Measurements from ENCODE around the gene GALNT15. TPM values are rescaled to one million over a fixed set of nuclear protein-coding genes. Genes with fewer than 3 reads are reported as not detected.

Gene GALNT15
- polyA plus RNA-seq, 1 donor (not counting 4 experiments of a cell fraction or from before 2014, with no cell fraction given), result not detected

DNA sequence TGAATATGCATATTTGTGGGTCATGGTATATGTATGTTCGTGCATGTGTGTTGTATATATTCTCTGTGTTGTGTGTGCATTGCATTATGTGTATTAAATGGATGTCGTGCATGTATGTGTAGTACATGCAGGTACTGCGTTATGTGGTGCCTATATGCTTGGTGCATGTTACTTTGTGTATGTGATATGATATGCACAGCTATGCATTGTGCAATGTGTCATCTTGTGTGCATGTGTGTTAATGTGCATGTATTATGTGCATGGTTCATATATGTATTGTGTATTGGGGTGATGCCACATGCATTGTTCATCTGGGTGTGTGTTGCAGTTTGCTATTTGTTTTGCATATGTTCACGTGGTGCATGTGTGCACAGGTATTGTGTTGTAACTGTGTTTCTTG is 2.9 kb downstream of the GALNT15 start:
- Histone ChIP-seq H3K27ac (ENCODE audit: control insufficient read depth, insufficient read depth, low read length) (no peak overlapping the region), H3K9me1 (ENCODE audit: control insufficient read depth, extremely low read depth, insufficient read depth, low read length) (no peaks in the 10 kb centered on the region), H3K4me1 (ENCODE audit: control insufficient read depth, extremely low read depth, insufficient read depth, low read length) (peaks cover 4% of the 10 kb centered on the region), H3K36me3 (ENCODE audit: control insufficient read depth in 2 of 2, extremely low read depth in 1 of 2, insufficient read depth in 2 of 2, low read length in 2 of 2) (no peaks in the 10 kb centered on the region), H3K4me3 (ENCODE audit: control insufficient read depth in 2 of 3, extremely low read depth in 1 of 3, insufficient read depth in 2 of 3, low read depth in 1 of 3, low read length in 3 of 3) (no peak overlapping the region), H3K9ac (ENCODE audit: control insufficient read depth, extremely low read depth, insufficient read depth, low read length) (no peak overlapping the region), H3K4me2 (ENCODE audit: control insufficient read depth, extremely low read depth, insufficient read depth, low read depth, low read length) (no peak overlapping the region), H4K20me1 (ENCODE audit: control insufficient read depth, extremely low read depth, insufficient read depth, low read length) (no peaks in the 10 kb centered on the region), H3K79me2 (ENCODE audit: control insufficient read depth, insufficient read depth, low read length) (no peaks in the 10 kb centered on the region), H3K9me3 (ENCODE audit: control insufficient read depth, low read depth, low read length) (no peaks in the 10 kb centered on the region), H3K27me3 (ENCODE audit: control insufficient read depth, extremely low read depth, insufficient read depth, low read length) (peaks cover 12% of the 10 kb centered on the region), H2AFZ (ENCODE audit: control insufficient read depth, low read length) (no peak overlapping the region)
- FAIRE-seq (no peak), DNase-seq (ENCODE audit: low read depth, low spot score) (no peak)
- TF ChIP-seq, protein P1, sequence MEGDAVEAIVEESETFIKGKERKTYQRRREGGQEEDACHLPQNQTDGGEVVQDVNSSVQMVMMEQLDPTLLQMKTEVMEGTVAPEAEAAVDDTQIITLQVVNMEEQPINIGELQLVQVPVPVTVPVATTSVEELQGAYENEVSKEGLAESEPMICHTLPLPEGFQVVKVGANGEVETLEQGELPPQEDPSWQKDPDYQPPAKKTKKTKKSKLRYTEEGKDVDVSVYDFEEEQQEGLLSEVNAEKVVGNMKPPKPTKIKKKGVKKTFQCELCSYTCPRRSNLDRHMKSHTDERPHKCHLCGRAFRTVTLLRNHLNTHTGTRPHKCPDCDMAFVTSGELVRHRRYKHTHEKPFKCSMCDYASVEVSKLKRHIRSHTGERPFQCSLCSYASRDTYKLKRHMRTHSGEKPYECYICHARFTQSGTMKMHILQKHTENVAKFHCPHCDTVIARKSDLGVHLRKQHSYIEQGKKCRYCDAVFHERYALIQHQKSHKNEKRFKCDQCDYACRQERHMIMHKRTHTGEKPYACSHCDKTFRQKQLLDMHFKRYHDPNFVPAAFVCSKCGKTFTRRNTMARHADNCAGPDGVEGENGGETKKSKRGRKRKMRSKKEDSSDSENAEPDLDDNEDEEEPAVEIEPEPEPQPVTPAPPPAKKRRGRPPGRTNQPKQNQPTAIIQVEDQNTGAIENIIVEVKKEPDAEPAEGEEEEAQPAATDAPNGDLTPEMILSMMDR (optimal IDR thresholded peaks at IDR 0.05 in 1 of 3, IDR thresholded peaks at IDR 0.05 in 1 of 3, conservative IDR thresholded peaks at IDR 0.05 in 1 of 3; ENCODE audit: extremely low read depth in 1 of 3, insufficient read depth in 2 of 3, low read length in 3 of 3), result no peak
- no peak for TF ChIP-seq EZH2 (IDR thresholded peaks at IDR 0.05; ENCODE audit: low read length)
- dilution Hi-C loops (cut with MboI; ENCODE audit: extremely low pct_ligation_motif_present, low sequenced_read_pairs), result no loop called here

GRCh38 chr3:16177962-16178627 is 3.6 kb downstream of the GALNT15 start:
- no peak overlapping the region for H3K27ac ChIP-seq (ENCODE audit: control insufficient read depth, insufficient read depth, low read length)
- H3K4me3 ChIP-seq (ENCODE audit: control insufficient read depth in 2 of 3, extremely low read depth in 1 of 3, insufficient read depth in 2 of 3, low read depth in 1 of 3, low read length in 3 of 3), result no peak overlapping the region
- no peak overlapping the region for H2AFZ ChIP-seq (ENCODE audit: control insufficient read depth, low read length)
- peak overlapping the region; percentile 10 for H3K4me2 ChIP-seq (ENCODE audit: control insufficient read depth, extremely low read depth, insufficient read depth, low read depth, low read length)
- TF ChIP-seq, protein P1 (optimal IDR thresholded peaks at IDR 0.05 in 1 of 3, IDR thresholded peaks at IDR 0.05 in 1 of 3, conservative IDR thresholded peaks at IDR 0.05 in 1 of 3; ENCODE audit: extremely low read depth in 1 of 3, insufficient read depth in 2 of 3, low read length in 3 of 3), result peak; percentile 95 to 100 (median 99)
- TF ChIP-seq EZH2 (IDR thresholded peaks at IDR 0.05; ENCODE audit: low read length), result no peak
- peaks cover 4% of the 10 kb centered on the region for H3K4me1 ChIP-seq (ENCODE audit: control insufficient read depth, extremely low read depth, insufficient read depth, low read length)
- DNase-seq (ENCODE audit: low read depth, low spot score), result peak; percentile 36
- H4K20me1 ChIP-seq (ENCODE audit: control insufficient read depth, extremely low read depth, insufficient read depth, low read length), result no peaks in the 10 kb centered on the region
- dilution Hi-C loops (cut with MboI; ENCODE audit: extremely low pct_ligation_motif_present, low sequenced_read_pairs), result no loop called here
- no peaks in the 10 kb centered on the region for H3K36me3 ChIP-seq (ENCODE audit: control insufficient read depth in 2 of 2, extremely low read depth in 1 of 2, insufficient read depth in 2 of 2, low read length in 2 of 2)
- H3K27me3 ChIP-seq (ENCODE audit: control insufficient read depth, extremely low read depth, insufficient read depth, low read length), result peaks cover 12% of the 10 kb centered on the region
- H3K9me1 ChIP-seq (ENCODE audit: control insufficient read depth, extremely low read depth, insufficient read depth, low read length), result no peaks in the 10 kb centered on the region
- H3K9me3 ChIP-seq (ENCODE audit: control insufficient read depth, low read depth, low read length), result no peaks in the 10 kb centered on the region
- no peaks in the 10 kb centered on the region for H3K79me2 ChIP-seq (ENCODE audit: control insufficient read depth, insufficient read depth, low read length)
- peak; percentile 85 for FAIRE-seq
- H3K9ac ChIP-seq (ENCODE audit: control insufficient read depth, extremely low read depth, insufficient read depth, low read length), result no peak overlapping the region

Data from keratinocyte (primary cell).